ENCODE measurements around the gene PHF14.

- TF ChIP-seq CTCF (conservative IDR thresholded peaks at IDR 0.05 in 1 of 2, IDR thresholded peaks at IDR 0.05 in 1 of 2; ENCODE audit: extremely low read depth in 1 of 2, insufficient read depth in 1 of 2, low read depth in 1 of 2, low read length in 2 of 2) (no peak), EZH2 (IDR thresholded peaks at IDR 0.05; ENCODE audit: borderline replicate concordance, low read length) (no peak)
Measured at GRCh38 chr7:11069591-11069990, 95.9 kb downstream of the PHF14 start.
